Thyroid gland (tissue), 4 donors: Measurements from ENCODE around the gene SCN5A.

Source experiments
- POLR2A ChIP-seq, 2 donors: fragments of 450-650 bp; IDR thresholded peaks; one replicate each; pipeline ENCODE4 v1.6.1; 2017; ENCODE audit warnings: antibody characterized with exemption in 2 of 2, mild to moderate bottlenecking in 2 of 2, moderate library complexity in 1 of 2
- TF ChIP-seq, protein P1 (sequence below), 6 experiments: fragments of 200-600 bp in 3 of 6; fragments of 450-650 bp in 3 of 6; sonication (generic) in 3 of 6; IDR thresholded peaks; one replicate each; pipeline ENCODE4 v1.5.1; 2016 to 2019; ENCODE audit warnings: antibody characterized with exemption in 6 of 6, mild to moderate bottlenecking in 2 of 6, inconsistent platforms in 1 of 6, moderate library complexity in 1 of 6

- no peak for TF ChIP-seq POLR2A (IDR thresholded peaks at IDR 0.05)
- TF ChIP-seq, protein P1, sequence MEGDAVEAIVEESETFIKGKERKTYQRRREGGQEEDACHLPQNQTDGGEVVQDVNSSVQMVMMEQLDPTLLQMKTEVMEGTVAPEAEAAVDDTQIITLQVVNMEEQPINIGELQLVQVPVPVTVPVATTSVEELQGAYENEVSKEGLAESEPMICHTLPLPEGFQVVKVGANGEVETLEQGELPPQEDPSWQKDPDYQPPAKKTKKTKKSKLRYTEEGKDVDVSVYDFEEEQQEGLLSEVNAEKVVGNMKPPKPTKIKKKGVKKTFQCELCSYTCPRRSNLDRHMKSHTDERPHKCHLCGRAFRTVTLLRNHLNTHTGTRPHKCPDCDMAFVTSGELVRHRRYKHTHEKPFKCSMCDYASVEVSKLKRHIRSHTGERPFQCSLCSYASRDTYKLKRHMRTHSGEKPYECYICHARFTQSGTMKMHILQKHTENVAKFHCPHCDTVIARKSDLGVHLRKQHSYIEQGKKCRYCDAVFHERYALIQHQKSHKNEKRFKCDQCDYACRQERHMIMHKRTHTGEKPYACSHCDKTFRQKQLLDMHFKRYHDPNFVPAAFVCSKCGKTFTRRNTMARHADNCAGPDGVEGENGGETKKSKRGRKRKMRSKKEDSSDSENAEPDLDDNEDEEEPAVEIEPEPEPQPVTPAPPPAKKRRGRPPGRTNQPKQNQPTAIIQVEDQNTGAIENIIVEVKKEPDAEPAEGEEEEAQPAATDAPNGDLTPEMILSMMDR (IDR thresholded peaks at IDR 0.05), result no peak
These were observed 121.0 kb downstream of the SCN5A start for GRCh38 chr3:38528457-38528856.
